Uterine smooth muscle cell (primary cell): ENCODE measurements around the gene DGKB. TPM values are rescaled to one million over a fixed set of nuclear protein-coding genes. Genes with fewer than 3 reads are reported as not detected.

ENCODE experiments used
- total RNA-seq: library from RNA; depleted of rRNA; stranded (reverse); fragments of >200 nt; gene quantifications from 2 replicates; pipeline ENCODE4 v1.2.3, GENCODE V29; 2014

The DGKB gene
- 8.1 and 10.8 TPM in 2 replicates for total RNA-seq

DNA sequence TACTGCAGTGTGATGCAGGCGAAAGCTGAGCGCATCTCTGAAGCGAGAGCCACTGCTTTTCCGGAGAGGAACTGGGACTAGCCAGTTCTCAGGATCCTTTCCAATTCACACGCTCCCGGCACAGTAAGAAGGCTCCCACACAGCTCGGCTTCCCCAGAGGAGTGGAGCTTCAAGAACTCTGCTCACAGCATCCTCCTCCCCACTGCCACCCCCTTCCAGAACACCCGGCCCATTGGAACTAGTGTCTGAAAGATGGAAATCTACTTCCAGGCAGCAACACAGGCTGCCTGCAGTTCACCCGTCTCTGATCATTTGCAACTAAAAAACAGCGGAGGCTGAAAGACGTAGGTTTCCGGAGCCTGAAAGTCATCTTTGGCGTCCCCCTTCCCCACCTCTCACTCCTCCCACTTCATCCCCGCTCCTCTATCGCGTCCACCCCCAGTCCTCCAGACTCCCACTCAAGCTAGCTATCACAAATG is at the start of gene DGKB:
Gene DGKB (minus strand): TSS at position 163 of the 479 bp plus-strand sequence.

